PC-9 (cell line): ENCODE results near the gene ZBTB11.

ENCODE experiments used
- EZH2 ChIP-seq: fragments of 200-600 bp; sonication (generic); IDR thresholded peaks from 2 replicates; pipeline ENCODE4 v1.8.0; 2017; ENCODE audit warnings: antibody characterized with exemption, low read depth
- TF ChIP-seq, protein P1 (sequence below): fragments of 200-600 bp; sonication (generic); conservative IDR thresholded peaks from 2 replicates; pipeline ENCODE4 v1.6.1; 2017; ENCODE audit warnings: mixed run types, antibody characterized with exemption, mild to moderate bottlenecking, moderate library complexity

DNA sequence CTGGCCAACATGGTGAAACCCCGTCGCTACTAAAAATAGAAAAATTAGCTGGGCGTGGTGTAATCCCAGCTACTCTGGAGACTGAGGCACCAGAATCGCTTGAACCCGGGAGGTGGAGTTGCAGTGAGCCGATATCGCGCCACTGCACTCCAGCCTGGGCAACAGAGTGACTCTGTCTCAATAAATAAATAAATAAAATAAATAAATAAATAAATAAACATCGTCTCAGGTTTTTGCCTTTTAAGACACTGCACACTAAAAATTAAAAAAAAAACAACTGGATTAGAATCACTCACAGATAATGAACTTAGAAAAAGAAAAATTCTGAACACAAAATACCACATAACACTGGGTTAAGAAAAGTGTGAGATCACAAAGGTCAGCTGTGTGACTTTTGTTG is 2.4 kb downstream of the ZBTB11 start:
- TF ChIP-seq, protein P1, sequence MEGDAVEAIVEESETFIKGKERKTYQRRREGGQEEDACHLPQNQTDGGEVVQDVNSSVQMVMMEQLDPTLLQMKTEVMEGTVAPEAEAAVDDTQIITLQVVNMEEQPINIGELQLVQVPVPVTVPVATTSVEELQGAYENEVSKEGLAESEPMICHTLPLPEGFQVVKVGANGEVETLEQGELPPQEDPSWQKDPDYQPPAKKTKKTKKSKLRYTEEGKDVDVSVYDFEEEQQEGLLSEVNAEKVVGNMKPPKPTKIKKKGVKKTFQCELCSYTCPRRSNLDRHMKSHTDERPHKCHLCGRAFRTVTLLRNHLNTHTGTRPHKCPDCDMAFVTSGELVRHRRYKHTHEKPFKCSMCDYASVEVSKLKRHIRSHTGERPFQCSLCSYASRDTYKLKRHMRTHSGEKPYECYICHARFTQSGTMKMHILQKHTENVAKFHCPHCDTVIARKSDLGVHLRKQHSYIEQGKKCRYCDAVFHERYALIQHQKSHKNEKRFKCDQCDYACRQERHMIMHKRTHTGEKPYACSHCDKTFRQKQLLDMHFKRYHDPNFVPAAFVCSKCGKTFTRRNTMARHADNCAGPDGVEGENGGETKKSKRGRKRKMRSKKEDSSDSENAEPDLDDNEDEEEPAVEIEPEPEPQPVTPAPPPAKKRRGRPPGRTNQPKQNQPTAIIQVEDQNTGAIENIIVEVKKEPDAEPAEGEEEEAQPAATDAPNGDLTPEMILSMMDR: no peak
- TF ChIP-seq EZH2: no peak
